HG03342 (cell line): ENCODE measurements around the gene CMTM1.
"Not testable (repeated sequence)": the region's sequence is repeated elsewhere in the genome, so short reads cannot be mapped to it uniquely, and the experiment has no call there.

ENCODE experiments used
- ATAC-seq: cut with Tn5 transposase; IDR thresholded peaks from one replicate; pipeline ENCODE4 v1.9.1; 2021; ENCODE audit warnings: mild to moderate bottlenecking, moderate library complexity; ENCODE audit not compliant: unreplicated experiment

Gene CMTM1

GRCh38 chr16:66610111-66610820 is 44.0 kb downstream of the CMTM1 start:
- ATAC-seq, result no peak

- ATAC-seq, result not testable (repeated sequence)
Measured at GRCh38 chr16:66611911-66612310, 45.7 kb downstream of the CMTM1 start.

GRCh38 chr16:66612422-66612821 is 46.2 kb downstream of the CMTM1 start:
- no peak for ATAC-seq

GRCh38 chr16:66614161-66614802 is 48.0 kb downstream of the CMTM1 start:
- ATAC-seq, result no peak

- ATAC-seq, result no peak
Measured at GRCh38 chr16:66616169-66616568, 49.9 kb downstream of the CMTM1 start.

GRCh38 chr16:66616592-66616991 is 50.4 kb downstream of the CMTM1 start:
- ATAC-seq, result no peak

- ATAC-seq, result no peak
Measured at GRCh38 chr16:66617010-66617434, 50.8 kb downstream of the CMTM1 start.

GRCh38 chr16:66617728-66618127 is 51.5 kb downstream of the CMTM1 start:
- no peak for ATAC-seq

- ATAC-seq, result no peak
Measured at GRCh38 chr16:66618588-66619375, 52.5 kb downstream of the CMTM1 start.

GRCh38 chr16:66619534-66620428 is 53.5 kb downstream of the CMTM1 start:
- ATAC-seq, result no peak

GRCh38 chr16:66620429-66620795 is 54.2 kb downstream of the CMTM1 start:
- ATAC-seq, result no peak

- ATAC-seq, result no peak
Measured at GRCh38 chr16:66621973-66622372, 55.7 kb downstream of the CMTM1 start.

GRCh38 chr16:66622863-66623262 is 56.6 kb downstream of the CMTM1 start:
- no peak for ATAC-seq

GRCh38 chr16:66623755-66624154 is 57.5 kb downstream of the CMTM1 start:
- ATAC-seq, result no peak

GRCh38 chr16:66627611-66628378 is 61.6 kb downstream of the CMTM1 start:
- not testable (repeated sequence) for ATAC-seq
